Gastroesophageal sphincter (tissue), 3 donors: ENCODE measurements around the gene BEND7.

Source experiments
- POLR2A ChIP-seq, 2 donors: fragments of 450-650 bp; IDR thresholded peaks; one replicate each; pipeline ENCODE4 v1.6.1; 2017; ENCODE audit warnings: antibody characterized with exemption in 2 of 2, mild to moderate bottlenecking in 2 of 2, moderate library complexity in 1 of 2
- TF ChIP-seq, protein P1 (sequence below), 4 experiments: fragments of 200-600 bp in 2 of 4; fragments of 450-650 bp in 2 of 4; sonication (generic) in 1 of 4; IDR thresholded peaks; one replicate each; pipeline ENCODE4 v1.5.1; 2017 to 2019; ENCODE audit warnings: antibody characterized with exemption in 4 of 4, mild to moderate bottlenecking in 2 of 4, moderate library complexity in 2 of 4

- TF ChIP-seq, protein P1, sequence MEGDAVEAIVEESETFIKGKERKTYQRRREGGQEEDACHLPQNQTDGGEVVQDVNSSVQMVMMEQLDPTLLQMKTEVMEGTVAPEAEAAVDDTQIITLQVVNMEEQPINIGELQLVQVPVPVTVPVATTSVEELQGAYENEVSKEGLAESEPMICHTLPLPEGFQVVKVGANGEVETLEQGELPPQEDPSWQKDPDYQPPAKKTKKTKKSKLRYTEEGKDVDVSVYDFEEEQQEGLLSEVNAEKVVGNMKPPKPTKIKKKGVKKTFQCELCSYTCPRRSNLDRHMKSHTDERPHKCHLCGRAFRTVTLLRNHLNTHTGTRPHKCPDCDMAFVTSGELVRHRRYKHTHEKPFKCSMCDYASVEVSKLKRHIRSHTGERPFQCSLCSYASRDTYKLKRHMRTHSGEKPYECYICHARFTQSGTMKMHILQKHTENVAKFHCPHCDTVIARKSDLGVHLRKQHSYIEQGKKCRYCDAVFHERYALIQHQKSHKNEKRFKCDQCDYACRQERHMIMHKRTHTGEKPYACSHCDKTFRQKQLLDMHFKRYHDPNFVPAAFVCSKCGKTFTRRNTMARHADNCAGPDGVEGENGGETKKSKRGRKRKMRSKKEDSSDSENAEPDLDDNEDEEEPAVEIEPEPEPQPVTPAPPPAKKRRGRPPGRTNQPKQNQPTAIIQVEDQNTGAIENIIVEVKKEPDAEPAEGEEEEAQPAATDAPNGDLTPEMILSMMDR (IDR thresholded peaks at IDR 0.05): no peak
- TF ChIP-seq POLR2A (IDR thresholded peaks at IDR 0.05): no peak
Measured at GRCh38 chr10:13441476-13441875, 87.3 kb downstream of the BEND7 start.
